HG03280 (cell line): ENCODE results near the gene SRPK1.

Source experiments
- ATAC-seq: cut with Tn5 transposase; IDR thresholded peaks from one replicate; pipeline ENCODE4 v1.9.1; 2021; ENCODE audit warnings: mild to moderate bottlenecking, moderate library complexity; ENCODE audit not compliant: unreplicated experiment

Gene SRPK1

GRCh38 chr6:35829306-35829705 is 91.6 kb downstream of the SRPK1 start:
- no peak for ATAC-seq

DNA sequence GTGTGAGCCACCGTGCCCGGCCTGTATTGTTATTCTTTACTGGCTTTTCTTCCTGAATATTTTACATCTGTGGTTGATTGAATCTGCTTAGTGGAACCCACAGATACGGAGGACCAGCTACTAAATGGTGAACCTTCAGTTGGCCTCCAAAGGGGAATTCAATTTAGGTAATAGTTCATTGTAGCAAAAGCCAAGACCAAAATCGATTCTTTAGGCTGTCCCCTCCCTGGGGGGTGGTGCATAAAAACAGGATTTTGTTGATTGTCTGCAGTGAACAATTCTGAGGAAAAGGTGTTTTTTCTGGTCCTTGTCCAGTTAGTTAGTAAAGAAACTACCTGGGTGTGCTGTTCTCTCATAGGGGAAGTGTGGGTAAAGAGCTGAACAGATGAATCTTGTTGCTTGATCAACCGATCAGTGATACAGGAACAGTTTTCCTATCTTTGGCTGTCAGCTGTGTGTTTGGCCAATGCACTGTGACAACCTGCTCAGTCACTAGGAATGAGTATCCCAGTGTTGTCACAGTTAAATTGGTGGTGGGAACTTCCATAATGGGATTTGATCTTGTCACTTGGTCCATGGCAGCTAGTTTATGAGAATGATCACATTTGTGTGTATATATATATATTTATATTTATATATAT is 96.2 kb downstream of the SRPK1 start:
- no peak for ATAC-seq

DNA sequence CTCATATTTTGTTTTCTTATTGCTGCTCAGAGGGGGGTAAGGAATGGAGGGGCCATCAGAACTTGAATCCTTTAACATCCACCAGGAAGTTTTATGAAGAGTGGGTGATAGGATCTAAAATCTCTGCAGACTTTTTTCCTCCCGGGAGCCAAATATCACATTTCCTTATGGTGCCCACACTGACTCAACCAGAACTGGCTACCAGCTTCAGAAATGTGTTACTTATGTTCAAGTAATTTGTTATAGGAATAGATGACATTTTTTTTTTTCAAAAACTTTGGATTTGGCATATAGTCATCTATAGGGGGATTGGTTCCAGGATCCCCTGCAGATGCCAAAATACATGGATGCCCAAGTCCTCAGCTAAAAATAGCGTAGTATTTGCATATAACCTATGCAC is 97.3 kb downstream of the SRPK1 start:
- no peak for ATAC-seq

GRCh38 chr6:35817515-35817914 is 103.4 kb downstream of the SRPK1 start:
- no peak for ATAC-seq

GRCh38 chr6:35811699-35811995 is 109.3 kb downstream of the SRPK1 start:
- no peak for ATAC-seq

- no peak for ATAC-seq
Observed at GRCh38 chr6:35810971-35811698, 109.8 kb downstream of the SRPK1 start.

- no peak for ATAC-seq
Observed at GRCh38 chr6:35809809-35810208, 111.1 kb downstream of the SRPK1 start.

DNA sequence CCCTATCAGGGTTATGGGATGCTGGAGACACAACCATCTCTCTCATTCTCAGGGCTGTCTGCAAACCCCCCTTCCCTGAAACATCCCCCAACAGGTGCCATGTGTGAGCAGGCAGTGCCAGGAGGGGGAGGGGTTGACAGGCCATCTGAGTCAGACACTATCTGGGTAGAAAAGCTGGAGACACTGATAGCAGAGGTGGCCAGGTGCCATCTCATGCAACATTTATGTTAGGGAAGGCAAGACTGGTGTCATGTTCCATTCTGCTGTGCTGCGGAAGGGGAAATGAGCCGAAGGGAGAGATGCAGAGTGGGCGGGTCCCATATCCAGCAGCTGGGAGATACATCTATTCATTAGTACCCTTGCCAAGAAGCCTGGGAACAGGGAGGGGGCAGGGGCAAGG is 112.2 kb downstream of the SRPK1 start:
- ATAC-seq: no peak

GRCh38 chr6:35804996-35805736 is 115.7 kb downstream of the SRPK1 start, which contains the start of gene LHFPL5:
TSS of gene LHFPL5 (plus strand) at chr6:35805352. CDS start at chr6:35805671, 319 bp downstream.
- no peak for ATAC-seq

DNA sequence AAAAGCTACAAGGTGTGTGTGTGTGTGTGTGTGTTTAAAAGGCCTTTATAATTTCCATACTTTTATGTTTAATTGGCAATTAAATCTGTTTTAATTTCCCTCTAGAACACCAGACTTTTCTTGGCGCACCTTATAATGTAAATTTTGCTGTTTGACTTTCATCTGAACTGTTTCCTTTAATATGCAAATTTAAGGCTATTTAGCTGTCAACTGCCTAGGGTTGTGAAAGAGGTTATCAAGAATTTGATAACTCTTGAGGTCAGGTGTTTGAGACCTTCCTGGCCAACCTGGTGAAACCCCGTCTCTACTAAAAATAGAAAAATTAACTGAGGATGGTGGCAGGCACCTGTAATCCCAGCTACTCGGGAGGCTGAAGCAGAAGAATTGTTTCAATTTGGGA is 119.8 kb downstream of the SRPK1 start:
- ATAC-seq: no peak

- ATAC-seq: no peak
Observed at GRCh38 chr6:35798706-35799105, 122.2 kb downstream of the SRPK1 start.

GRCh38 chr6:35797837-35798526 is 122.9 kb downstream of the SRPK1 start:
- no peak for ATAC-seq

DNA sequence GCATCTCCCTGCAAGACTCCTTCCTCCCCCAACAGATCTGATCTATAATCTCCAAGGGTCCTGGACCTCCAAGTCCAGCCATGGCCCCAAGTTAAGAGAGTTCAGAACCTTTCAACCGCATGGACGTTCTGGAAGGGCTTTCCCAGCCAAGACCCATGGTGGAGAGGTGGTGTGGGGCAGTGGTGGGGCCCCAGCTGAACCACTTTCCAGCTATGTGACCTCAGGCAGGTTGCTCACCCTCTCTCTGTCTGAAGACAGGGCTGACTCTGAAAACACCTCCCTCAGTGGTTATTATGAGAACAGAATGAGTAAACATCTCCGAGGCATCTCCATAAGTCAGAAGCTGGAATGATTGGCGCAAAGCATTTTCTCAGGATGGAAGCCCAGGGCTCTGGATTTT is 124.7 kb downstream of the SRPK1 start:
- ATAC-seq: no peak

- ATAC-seq: no peak
Observed at GRCh38 chr6:35795453-35796071, 125.3 kb downstream of the SRPK1 start.

GRCh38 chr6:35794536-35795452 is 126.1 kb downstream of the SRPK1 start:
- ATAC-seq: no peak

DNA sequence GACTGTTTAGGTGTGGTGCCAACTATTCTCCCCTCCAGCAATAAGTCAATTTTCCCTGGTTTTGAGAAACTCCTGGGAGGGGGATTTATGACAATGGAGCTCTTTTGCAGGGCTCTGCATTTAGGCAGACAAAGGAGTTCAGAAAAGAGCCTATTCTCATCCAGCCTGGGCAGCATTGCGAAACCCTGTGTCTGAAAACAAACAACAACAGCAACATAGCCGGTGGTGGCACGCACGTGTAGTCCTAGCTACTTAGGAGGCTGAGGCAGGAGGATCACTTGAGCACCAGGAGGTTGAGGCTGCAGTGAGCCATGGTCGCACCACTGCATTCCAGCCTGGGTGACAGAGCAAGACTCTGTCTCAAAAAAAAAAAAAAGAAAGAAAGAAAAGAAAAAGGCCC is 130.2 kb downstream of the SRPK1 start:
- no peak for ATAC-seq

DNA sequence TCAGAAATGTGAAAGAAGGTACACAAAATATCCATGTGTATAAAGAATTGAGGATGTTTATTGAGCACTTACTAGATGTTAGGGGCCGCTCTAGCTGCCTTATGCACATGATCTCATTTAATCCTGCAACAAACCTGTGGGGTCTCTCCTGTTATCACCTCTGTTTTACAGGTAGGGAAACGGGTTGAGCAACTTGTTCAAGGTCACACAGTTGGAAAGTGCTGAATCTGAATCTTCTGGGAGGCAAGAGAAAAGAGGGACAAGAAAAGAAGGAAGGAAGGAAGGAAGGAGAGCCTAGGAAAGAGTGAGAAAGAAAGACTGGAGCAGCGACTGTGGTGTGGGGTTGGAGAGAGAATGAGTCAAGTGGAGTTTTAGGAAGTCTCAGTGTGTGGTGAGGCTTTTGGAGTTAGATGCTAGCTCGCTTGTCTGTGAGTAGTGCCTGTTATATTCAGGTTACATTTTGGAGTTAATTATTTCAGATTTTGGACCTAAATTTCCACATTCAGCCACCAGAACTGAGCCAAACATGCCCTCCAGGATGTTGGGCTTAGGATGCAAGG is 132.4 kb downstream of the SRPK1 start:
- no peak for ATAC-seq

DNA sequence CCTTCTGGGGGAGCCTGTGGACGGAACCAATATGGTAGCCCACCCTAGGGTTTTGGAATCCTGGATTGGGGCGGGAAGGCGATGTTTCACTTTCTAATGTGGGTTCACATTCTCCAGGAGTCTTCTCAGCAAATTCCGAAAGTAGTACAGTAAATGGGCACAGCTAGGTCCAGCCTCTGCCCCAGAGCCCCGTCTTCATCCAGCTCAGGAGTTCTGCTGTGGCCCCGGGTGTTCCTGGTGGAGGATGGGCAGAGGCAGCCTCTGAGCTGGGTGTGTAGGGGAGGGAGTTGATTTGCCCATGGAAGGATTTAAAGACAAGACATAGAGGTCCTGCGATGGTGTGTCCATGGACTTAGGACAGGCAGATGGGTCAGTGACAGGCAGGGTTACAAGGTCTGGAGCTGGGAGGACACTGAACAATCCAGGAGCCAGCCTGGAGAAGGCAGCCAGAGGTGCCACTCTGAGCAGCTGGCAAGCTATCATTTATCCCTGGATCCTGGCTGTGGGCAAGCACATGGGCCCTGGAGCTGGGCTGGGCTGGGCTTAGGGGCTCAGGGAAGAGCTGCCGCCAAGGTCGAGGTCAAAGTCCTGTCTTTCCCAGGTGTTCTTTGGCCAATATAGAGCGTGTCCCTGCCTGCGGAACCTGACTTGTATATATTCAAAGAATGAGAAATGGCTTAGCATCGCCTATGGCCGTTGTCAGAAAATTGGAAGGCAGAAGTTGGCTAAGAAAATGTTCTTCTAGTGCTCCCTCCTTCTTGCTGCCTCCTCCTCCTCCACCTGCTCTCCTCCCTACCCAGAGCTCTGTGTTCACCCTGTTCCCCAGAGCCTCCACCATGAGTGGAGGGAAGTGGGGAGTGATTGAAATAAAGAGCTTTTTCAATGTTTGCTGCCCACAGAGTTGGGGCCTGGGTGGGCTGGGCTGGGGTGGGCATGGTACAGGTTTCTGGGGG is 133.4 kb downstream of the SRPK1 start:
- no peak for ATAC-seq

DNA sequence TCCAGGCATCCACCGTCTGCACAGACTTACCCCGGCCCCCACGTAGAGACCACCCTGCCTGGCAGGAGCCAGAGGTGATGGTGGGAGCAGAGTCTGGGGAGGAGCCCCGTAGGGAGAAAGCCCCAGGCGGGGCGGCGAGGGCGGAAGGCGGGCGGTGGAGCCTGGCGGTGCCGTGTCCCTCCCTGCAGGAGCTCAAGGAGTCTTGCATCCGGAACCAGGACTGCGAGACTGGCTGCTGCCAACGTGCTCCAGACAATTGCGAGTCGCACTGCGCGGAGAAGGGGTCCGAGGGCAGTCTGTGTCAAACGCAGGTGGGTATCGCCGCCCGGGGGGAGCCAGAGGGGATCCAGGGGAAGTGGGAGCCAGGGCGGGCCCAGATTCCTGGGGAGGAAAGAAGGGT is 134.1 kb downstream of the SRPK1 start:
- no peak for ATAC-seq
